ENCODE measurements around the gene C1D.

DNA sequence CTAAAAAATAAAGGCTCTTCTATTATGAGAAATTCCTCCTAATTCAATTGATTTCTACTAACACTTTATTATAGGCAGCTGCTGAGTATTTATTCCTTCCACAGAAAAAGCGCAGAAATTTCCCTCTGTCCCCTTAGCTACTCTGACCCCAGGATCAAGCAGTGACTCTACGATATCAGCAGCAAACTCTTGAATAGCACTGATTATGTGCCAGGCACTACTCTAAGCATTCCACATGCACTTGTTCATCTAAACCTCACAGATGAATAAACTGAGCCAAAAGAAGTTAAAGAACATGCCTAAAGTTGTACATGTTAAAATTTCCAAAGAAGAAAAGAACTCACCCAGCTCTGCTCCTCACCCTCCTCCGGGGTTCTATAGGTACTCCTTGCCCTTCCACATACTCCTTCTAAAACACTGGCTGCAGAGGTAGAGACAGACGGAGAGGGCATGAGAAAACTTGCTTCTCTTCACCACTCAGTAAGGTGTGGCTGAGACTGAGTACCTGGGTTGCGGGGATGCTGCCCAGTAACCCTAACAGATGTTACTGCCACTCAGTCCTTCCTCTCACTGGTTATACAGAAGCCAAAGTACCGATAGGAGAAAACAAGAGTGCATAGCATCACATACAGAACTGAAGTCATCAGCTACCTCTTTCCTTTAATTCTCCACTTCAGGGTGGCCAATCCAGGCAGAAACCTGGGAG lies 9.9 kb downstream of the C1D start:
- TF ChIP-seq, protein P1, sequence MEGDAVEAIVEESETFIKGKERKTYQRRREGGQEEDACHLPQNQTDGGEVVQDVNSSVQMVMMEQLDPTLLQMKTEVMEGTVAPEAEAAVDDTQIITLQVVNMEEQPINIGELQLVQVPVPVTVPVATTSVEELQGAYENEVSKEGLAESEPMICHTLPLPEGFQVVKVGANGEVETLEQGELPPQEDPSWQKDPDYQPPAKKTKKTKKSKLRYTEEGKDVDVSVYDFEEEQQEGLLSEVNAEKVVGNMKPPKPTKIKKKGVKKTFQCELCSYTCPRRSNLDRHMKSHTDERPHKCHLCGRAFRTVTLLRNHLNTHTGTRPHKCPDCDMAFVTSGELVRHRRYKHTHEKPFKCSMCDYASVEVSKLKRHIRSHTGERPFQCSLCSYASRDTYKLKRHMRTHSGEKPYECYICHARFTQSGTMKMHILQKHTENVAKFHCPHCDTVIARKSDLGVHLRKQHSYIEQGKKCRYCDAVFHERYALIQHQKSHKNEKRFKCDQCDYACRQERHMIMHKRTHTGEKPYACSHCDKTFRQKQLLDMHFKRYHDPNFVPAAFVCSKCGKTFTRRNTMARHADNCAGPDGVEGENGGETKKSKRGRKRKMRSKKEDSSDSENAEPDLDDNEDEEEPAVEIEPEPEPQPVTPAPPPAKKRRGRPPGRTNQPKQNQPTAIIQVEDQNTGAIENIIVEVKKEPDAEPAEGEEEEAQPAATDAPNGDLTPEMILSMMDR (conservative IDR thresholded peaks at IDR 0.05 in 1 of 2, IDR thresholded peaks at IDR 0.05 in 1 of 2; ENCODE audit: low read depth in 1 of 2, low read length in 2 of 2), result no peak
- no peak for TF ChIP-seq EZH2 (IDR thresholded peaks at IDR 0.05; ENCODE audit: low read length, missing control alignments)

Data from fibroblast of lung (primary cell).